ENCODE measurements around the gene TRAPPC10. TPM values are rescaled to one million over a fixed set of nuclear protein-coding genes. Genes with fewer than 3 reads are reported as not detected.
A peak's percentile ranks its signal among the peaks of the same experiment; 100 is the strongest.

TRAPPC10 gene
- total and polyA plus RNA-seq, 9 of the 15 experiments (the other 6 are each of a cell fraction or from before 2014, with no cell fraction given), result 1.1 to 33.8 (median 24.3) TPM

DNA sequence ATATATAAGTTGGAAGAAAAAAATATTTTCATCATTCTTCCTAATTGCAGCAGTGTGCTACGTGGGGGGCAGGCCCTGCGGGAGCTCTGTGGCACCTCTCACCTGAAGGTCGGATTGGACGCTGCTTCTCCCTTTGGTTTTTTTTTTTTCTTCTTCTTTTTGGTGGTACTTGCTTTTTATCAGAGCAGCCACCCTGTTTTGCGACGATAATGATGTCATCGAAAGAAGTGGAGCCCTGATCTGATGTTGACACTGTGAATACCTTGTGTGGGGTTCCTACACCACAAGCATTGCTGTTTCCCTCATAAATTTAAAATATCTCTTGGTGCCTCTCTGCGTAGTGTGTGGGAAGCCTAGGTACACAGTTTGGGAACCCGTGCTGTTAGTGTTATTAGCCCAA lies 5.5 kb downstream of the TRAPPC10 start (continued):
- TF ChIP-seq ATF1 (CRISPR knock-in tag; IDR thresholded peaks at IDR 0.05), result no peak
- TF ChIP-seq ATF1 (tag; IDR thresholded peaks at IDR 0.05), result peak; percentile 82
- no peak for TF ChIP-seq NR2F6 (CRISPR knock-in tag; IDR thresholded peaks at IDR 0.05)
- TF ChIP-seq NFATC3 (IDR thresholded peaks at IDR 0.05), result no peak
- TF ChIP-seq ESRRB (CRISPR knock-in tag; IDR thresholded peaks at IDR 0.05; ENCODE audit: borderline replicate concordance), result no peak
- peak; percentile 83 for TF ChIP-seq TEAD4 (IDR thresholded peaks at IDR 0.05; ENCODE audit: low read length)
- TF ChIP-seq TEAD4 (CRISPR knock-in tag; IDR thresholded peaks at IDR 0.05; ENCODE audit: borderline replicate concordance), result no peak
- TF ChIP-seq ARID1B (IDR thresholded peaks at IDR 0.05), result peak; percentile 90
- peak; percentile 93 for TF ChIP-seq SMARCA4 (IDR thresholded peaks at IDR 0.05)
- TF ChIP-seq, protein P1, sequence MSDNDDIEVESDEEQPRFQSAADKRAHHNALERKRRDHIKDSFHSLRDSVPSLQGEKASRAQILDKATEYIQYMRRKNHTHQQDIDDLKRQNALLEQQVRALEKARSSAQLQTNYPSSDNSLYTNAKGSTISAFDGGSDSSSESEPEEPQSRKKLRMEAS (CRISPR knock-in tag; IDR thresholded peaks at IDR 0.05), result no peak
- no peak for TF ChIP-seq RBM14 (IDR thresholded peaks at IDR 0.05; ENCODE audit: borderline replicate concordance, insufficient read depth, low read depth, low read length)
- TF ChIP-seq HDGF (IDR thresholded peaks at IDR 0.05), result no peak
- TF ChIP-seq NBN (IDR thresholded peaks at IDR 0.05; ENCODE audit: low read depth), result peak; percentile 69
- TF ChIP-seq TRIM24 (IDR thresholded peaks at IDR 0.05), result peak in 1 of 2 experiments; percentile 66; a peak in 2 of 4 replicates
- no peak for TF ChIP-seq TCF7 (IDR thresholded peaks at IDR 0.05; ENCODE audit: borderline replicate concordance)
- peak; percentile 10; the same call in 1 of the 2 replicates for TF ChIP-seq BCOR (IDR thresholded peaks at IDR 0.05)
- no peak for TF ChIP-seq ZNF316 (IDR thresholded peaks at IDR 0.05)
- no peak for TF ChIP-seq NFIX (CRISPR knock-in tag; IDR thresholded peaks at IDR 0.05; ENCODE audit: low read depth)
- no peak for TF ChIP-seq ZKSCAN8 (CRISPR knock-in tag; IDR thresholded peaks at IDR 0.05)
- no peak for TF ChIP-seq ZNF436 (CRISPR knock-in tag; IDR thresholded peaks at IDR 0.05)
- no peak for TF ChIP-seq MCM3 (IDR thresholded peaks at IDR 0.05)
- no peak for TF ChIP-seq ZNF133 (CRISPR knock-in tag; IDR thresholded peaks at IDR 0.05)
- TF ChIP-seq TCFL5 (CRISPR knock-in tag; conservative IDR thresholded peaks at IDR 0.05), result no peak
- TF ChIP-seq, protein P2, sequence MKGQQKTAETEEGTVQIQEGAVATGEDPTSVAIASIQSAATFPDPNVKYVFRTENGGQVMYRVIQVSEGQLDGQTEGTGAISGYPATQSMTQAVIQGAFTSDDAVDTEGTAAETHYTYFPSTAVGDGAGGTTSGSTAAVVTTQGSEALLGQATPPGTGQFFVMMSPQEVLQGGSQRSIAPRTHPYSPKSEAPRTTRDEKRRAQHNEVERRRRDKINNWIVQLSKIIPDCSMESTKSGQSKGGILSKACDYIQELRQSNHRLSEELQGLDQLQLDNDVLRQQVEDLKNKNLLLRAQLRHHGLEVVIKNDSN (CRISPR knock-in tag; IDR thresholded peaks at IDR 0.05), result no peak
- no peak for TF ChIP-seq NFE2L1 (tag; IDR thresholded peaks at IDR 0.05; ENCODE audit: borderline replicate concordance, low read depth)
- TF ChIP-seq TSC22D4 (tag; IDR thresholded peaks at IDR 0.05), result no peak
- TF ChIP-seq RFX1 (IDR thresholded peaks at IDR 0.05), result no peak
- TF ChIP-seq ZNF324 (CRISPR knock-in tag; IDR thresholded peaks at IDR 0.05), result no peak
- no peak for TF ChIP-seq STAT5B (CRISPR knock-in tag; IDR thresholded peaks at IDR 0.05)
- no peak for TF ChIP-seq ZKSCAN3 (CRISPR knock-in tag; IDR thresholded peaks at IDR 0.05)
- peak; percentile 79 for TF ChIP-seq EP300 (IDR thresholded peaks at IDR 0.05; ENCODE audit: low read length)
- TF ChIP-seq ZC3H4 (CRISPR knock-in tag; IDR thresholded peaks at IDR 0.05; ENCODE audit: borderline replicate concordance), result no peak
- no peak for TF ChIP-seq PTTG1 (tag; IDR thresholded peaks at IDR 0.05; ENCODE audit: low read depth)
- TF ChIP-seq NFXL1 (CRISPR knock-in tag; IDR thresholded peaks at IDR 0.05), result no peak
- TF ChIP-seq CCNT2 (IDR thresholded peaks at IDR 0.05; ENCODE audit: borderline replicate concordance, extremely low read depth, insufficient read length, low read depth, low read length), result no peak
- peak; percentile 99 for TF ChIP-seq ATF7 (IDR thresholded peaks at IDR 0.05)
- no peak for TF ChIP-seq EGR1 (conservative IDR thresholded peaks at IDR 0.05)

Data from K562 (cell line).